GM18873 (cell line): Measurements from ENCODE around the gene IFIT5.
"Not testable (repeated sequence)": the region's sequence is repeated elsewhere in the genome, so short reads cannot be mapped to it uniquely, and the experiment has no call there.

Source experiments
- ATAC-seq: cut with Tn5 transposase; IDR thresholded peaks from one replicate; pipeline ENCODE4 v1.9.1; 2021; ENCODE audit warnings: mild to moderate bottlenecking, moderate library complexity, moderate number of reproducible peaks; ENCODE audit not compliant: unreplicated experiment, low FRiP score

Gene IFIT5, protein sequence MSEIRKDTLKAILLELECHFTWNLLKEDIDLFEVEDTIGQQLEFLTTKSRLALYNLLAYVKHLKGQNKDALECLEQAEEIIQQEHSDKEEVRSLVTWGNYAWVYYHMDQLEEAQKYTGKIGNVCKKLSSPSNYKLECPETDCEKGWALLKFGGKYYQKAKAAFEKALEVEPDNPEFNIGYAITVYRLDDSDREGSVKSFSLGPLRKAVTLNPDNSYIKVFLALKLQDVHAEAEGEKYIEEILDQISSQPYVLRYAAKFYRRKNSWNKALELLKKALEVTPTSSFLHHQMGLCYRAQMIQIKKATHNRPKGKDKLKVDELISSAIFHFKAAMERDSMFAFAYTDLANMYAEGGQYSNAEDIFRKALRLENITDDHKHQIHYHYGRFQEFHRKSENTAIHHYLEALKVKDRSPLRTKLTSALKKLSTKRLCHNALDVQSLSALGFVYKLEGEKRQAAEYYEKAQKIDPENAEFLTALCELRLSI

DNA sequence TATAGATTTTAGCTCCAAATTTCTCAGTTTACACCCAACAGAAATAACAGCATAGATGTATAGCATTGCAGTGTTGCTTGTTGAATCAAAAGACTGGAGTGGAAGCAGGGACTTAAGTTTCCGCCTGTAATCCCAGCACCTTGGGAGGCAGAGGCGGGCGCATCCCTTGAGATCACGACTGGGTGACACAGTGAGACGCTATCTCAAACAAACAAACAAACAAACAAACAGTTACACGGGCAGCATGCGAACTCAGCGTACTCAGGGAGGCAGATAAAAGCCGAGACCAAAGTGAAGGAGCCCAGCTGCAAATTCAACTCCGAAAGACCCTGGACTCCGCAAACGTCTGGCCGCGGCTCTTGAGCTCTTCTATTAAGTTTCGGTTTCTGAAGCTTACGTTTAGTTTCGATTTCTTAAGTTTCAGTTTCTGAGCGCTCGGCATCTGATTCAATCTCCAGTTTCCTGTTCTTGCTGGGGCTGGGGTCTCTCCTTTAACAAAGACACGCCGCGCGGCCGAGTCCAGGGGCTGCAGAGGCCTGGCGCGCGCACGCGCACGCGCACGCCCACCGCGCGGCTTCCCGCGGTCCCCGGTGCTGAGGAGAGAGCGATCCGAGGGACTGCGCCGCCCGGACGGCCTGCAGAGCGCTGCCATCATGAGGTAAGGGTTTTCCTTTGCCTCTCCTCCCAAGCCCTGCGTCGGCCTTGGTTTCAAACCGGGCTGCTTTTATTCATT is at the start of gene IFIT5:
Gene IFIT5, plus strand, starts transcription at position 423 of the 733 bp plus-strand sequence. Its CDS starts 231 bp downstream, at position 654.
- peak; percentile 72 for ATAC-seq

DNA sequence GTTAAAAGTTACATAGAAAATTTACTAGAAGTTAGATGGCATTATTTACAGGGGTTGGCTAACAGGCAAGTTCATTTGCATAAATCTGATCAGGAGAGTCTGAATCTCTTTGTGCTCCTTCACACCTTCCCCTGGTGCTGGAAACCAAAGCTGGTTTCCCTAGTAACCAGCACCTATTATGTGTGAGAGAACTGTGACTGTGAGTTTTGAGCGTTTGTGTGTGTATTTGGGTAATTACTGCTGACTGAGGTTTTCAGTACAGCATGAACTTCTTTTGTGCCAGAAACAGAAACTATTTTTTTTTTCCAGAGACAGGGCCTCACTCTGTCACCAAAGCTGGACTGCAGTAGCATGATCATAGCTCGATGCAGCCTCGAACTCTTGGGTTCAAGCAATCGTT is 46.8 kb upstream of the IFIT5 start:
- ATAC-seq: peak; percentile 48

DNA sequence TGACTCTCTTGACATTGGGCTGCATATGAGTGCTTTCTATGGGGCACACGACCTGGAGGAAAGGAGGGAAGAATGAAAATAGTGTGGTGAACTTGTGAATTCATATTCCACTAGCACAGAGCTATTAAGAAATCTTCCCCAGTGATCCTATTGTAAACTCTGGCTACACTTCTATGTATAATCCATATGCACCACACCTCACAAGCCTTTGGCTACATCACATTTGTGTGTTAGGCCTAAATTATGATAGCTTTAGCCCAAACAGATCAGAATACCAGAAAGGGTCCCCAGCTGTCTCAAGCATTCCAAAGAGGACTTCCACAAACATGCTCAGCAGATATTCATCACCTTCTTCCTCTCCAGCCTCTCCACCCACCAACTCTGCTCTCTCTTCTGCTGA is 46.2 kb upstream of the IFIT5 start:
- ATAC-seq: no peak

DNA sequence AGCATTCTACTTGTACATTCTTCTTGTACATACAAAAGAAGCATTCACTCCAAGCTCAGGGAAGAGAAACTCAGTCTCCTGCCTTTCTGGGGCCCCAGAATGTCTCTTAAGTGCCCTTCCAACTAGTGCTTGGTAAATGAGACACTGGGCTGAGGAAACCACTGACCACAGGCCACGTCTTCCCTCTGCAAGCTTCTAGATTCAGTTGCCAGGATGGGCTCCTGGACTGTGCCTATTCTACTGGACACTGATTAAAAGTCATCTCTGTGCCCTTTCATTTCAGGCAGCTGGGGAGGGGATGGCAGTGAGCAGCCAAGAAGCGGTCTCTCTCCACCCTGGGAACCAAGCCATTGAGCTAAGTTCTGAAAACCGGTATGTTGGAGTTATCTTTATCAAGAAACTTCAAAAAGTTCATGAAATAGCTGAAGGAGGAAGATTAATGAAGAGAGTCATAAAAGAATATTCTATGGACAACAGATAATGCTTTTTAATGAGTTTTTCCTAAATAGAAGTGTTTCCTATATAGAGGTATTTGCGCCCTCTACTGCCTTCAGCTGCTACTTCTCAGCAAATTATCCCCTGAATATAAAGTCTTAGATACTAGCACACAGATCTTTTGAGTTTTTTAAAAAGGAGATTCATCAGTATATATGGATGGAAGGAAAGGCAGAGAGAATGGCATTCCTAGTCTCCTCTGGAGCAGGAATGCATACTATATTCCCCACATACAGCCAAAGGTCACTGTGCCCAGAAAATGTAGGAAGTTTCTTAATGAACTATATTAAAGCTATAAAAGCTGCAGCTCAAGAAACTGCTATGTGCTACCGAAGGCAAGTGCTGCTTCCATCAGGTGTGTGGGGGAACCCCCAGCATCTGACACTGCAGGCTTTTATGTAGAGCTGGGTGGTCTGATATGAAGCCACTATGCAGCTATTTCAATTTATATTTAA is 44.9 kb upstream of the IFIT5 start:
- ATAC-seq: no peak

DNA sequence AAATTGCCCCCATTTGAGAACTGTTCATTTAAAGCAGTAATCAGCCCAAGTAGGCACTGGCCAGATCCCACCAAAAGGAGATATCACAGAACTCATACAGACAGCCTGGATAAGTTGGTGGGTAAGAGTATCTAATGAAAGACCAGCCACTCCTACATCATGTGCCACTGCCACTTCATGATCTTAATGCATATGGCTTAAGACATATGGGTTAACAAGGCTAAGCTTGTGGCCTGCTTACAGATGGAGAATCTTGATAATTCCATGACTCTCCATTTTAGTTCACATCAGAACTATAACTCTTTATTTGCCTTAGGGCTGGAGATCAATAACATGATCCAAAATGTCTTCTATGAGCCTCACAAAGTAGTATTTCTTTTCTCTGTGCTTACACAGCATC is 43.3 kb upstream of the IFIT5 start:
- no peak for ATAC-seq

DNA sequence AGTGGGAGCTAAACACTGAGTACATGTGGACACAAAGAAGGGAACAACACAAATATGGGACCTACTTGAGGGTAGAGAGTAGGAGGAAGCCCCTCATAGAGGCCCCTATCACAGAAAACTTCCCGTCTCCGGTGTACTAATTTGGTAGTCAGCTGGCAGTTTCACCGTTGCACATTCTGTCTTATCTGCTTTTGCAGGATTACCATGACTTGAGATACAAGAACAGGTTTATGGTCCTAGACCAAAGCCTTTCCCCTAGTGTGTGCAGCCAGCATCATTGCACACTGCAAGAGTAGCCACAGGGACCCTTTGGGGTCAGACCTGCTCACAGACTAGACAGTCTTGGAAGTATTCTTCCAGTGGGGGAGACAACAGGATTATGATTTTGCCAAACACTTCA is 42.4 kb upstream of the IFIT5 start:
- no peak for ATAC-seq

DNA sequence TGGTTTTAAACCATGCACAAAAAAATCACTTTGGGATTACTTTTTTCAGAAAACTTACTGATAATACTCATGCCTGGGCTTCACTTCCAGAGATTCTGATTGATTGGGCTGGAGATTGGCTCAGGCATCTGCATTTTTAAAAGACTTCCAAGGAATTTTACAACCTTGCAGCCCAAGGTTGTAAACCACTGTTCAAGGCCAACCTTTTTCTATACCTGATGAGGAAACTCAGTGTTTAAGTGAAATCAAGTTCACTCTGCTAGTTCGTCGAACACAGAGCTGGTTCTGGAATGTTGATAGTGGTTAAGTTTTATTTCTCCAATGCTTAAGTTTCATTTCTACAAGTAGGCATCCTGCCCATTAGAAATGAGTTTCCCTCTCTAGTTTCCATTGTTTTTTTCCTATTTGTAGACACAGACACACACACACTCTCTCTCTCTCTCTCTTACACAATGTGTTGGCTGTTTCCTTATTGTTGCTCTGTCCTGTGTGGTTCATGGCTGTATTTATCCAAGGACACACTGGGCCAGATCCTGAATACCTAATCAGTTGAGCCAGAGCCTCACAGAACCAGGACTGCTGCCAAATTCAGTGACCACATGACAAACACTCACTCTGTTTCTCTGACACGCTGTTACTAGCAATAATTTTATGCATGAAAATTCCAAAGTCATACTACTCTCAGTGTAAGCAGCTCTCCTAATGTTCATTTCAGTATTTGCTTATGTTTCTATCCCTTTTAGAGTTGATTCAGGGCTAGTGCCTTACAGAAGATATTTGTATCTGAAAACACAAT is 40.3 kb upstream of the IFIT5 start:
- ATAC-seq: no peak

DNA sequence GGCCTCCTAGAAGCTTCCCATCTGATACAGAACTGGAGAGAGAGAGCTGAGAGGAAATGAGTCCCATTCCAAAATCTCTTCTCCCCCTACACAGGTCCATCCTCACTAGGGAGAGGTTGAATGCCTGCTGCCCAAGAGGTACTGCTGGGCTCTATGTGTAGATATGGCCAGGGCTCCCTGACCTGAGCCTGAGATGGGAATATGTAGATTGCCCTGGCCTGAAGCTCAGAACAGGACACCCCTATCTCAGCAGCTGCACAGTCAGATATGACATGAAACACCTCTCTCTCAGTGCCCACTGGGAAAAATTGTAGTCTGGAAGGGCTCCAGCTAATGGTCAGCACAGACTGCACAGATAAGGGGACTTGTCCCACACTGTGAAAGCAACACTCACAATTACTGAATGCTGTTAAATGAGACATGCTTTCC is 39.6 kb upstream of the IFIT5 start:
- no peak for ATAC-seq

DNA sequence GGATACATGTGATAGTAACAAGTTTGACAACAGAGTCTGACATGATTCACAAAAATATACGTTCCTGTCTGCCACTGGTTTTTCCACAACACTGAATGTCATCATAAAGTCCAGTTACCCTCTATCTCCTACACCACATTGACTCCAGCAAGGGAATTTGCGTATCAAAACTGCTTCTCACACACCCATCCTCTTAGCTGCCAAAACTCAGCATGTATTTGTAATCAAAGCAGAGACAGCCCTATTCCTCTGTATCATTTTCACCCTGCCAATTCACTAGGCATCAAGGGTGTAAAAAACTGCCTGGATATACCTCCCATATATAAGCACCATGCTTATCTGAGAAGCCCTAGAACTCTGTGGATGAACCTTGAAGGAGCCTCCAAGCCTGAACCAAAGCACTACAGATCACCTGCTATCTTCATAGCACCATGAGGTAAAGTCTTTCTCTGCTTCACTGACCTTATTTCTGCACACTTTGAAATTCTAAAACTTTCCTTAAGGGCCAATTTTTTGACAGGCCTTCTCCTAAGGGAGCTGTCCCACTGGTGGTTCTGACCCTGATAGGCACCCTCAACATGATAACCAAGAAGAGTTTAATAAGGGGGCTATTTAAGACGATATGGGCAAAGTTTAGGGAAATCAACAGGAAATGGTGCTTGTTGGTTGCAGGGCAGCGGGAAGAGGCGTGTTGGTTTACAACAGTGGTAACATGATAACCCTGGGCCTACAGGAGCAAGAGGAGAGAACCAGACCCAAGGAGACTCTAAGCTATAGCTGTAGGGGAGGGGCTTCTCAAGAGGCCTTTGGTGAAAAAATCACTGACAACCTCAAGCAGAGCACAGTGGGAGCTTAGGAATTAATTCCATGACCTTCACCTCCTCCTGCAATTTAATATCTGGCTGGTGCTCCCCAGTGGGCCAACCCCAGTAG is 36.4 kb upstream of the IFIT5 start, which contains the start of gene IFIT1B:
Gene IFIT1B, plus strand, starts transcription at position 352 of the 933 bp plus-strand sequence. Its CDS starts 80 bp downstream, at position 432.
- ATAC-seq: no peak

DNA sequence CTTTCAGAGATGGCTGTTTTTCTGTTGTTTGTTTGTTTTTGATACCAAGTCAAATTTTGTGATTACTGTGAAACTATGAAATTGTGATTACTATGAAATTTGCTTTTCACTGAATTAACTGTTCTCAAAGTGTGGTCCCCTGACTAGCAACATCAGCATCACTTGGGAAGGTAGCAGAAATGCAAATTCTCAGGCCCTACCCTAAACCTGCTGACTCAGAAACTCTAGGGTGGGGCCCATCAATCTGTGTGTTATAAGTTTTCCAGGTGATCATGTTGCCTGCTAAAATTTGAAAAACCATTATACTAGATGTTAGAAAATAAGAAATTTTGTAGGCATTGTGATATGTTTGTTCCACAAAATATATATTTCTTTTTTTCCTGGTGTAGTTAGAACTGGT is 35.3 kb upstream of the IFIT5 start:
- no peak for ATAC-seq

DNA sequence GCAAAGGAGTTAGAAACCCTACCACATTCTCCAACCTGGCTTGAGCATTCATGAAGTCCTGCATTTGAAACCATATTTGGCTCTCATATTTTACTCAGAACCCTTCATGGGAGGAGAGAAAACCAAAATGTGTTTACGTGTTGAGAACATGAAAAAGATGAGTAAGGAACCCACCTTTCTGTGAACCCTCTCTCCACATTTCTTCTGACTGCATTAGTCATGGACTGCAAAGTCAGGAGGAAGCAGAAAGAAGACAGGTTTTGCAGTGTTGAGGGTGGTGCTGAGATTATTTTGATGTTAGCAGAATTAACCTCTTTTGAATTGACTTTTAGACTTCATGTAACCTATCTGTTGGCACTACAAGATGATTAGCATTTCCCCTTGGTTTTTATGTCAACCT is 31.6 kb upstream of the IFIT5 start:
- no peak for ATAC-seq

DNA sequence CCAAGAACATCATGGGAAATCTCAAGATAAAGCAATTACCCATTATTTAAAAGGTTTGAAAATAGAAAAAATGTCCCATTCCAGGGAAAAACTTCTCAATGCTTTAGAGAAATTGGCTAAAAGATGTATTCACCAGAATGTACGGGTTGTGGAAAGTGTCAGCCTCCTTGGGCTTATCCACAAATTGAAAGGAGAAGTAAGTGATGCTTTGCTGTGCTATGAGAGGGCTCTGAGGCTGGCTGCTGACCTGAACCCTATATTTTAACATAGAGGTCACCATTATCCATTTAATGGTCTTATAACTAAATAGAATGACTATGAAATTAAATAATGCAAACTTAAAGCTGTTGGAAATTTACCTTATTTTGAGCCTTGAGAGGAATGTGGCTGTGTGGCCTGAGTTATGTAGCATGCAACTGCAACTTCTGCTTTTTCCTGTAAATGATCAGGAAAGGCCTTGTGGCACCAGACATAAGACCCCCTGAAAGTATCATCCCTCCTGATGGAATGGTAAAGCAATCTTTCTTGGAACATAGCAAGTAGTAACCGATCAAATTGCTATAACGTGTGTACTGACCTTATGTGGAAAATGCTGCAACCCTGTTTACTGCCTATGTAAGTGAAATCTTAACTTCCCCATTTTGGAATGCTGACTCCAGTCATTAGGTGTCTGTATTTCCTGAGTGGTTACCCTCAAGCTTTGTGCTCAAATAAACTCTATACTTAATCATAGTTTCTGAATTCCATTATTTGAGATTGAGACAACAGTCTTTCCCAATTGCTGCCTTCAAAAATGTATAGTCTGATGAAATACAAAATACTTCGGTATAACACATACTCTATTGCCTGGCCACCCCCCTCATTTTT is 29.7 kb upstream of the IFIT5 start:
- ATAC-seq: no peak

DNA sequence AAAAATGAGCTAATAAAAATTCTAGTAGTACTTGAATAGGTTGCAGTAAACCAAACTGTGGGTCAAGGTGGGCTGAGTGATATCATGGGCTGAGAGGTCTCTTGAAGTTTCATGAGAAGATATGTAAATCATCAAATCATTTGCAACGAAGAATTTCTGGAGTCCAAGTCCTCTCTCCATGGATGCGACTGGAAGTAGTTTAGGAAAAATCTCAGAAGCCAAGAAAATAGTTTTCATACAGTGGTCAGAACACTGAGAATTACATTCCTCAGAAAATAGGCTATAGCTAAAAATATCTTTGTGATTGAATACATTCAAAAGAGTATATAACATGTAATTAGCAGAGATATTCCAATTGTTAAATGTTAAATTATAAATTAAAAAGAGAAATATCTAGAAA is 25.6 kb upstream of the IFIT5 start:
- ATAC-seq: no peak

DNA sequence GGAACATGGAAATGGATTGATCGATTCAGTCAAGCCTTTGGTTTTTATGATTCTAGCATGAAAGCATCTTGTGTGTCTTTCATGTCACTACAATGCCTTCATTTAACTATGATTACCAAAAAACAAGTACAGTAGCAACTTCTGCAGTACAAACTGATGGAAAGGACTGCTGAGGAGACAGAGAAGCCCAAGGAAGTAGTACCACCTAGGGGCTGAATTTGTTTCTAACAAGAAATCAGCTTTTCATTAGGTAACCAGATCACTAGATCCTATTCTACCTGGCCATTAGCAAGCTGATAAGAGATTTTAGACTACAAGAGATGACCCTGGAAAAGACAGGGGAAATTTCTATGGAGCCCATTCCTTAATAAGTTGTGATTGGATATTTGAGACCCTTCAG is 25.1 kb upstream of the IFIT5 start:
- no peak for ATAC-seq

DNA sequence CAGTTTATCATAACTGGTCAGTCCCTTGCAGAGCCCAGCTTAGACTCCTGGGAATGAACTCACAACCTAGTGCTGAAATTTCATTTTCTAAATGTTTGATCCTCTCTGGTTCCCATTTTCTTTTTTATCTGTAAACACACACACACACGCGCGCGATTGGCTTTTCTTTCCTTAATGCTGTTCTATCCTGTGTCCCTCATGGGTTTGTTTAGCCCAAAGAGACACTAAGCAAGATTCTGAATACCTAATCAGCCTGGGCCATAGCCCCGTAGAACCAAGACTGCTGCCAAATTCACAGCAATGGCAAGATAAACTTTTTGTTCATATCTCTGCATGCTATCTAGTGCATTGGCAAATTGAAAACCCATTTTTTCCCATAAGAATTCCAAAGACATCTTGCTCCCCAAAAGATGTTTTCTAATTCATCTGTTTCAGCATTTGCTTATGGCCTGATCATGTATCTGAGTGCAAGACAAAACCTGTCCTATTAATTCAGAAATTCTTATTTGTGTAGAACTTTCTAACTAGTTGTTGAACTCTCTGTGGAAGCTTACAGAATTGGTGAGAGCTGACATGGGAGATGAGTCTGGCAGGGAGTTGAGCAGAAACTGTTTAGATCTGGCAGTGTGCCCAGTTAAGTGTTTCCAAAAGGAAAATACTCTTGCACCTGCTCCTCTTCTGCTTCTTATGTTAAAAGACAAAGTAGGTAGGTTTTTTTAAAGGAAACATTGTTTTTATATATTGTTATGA is 23.7 kb upstream of the IFIT5 start:
- no peak for ATAC-seq

DNA sequence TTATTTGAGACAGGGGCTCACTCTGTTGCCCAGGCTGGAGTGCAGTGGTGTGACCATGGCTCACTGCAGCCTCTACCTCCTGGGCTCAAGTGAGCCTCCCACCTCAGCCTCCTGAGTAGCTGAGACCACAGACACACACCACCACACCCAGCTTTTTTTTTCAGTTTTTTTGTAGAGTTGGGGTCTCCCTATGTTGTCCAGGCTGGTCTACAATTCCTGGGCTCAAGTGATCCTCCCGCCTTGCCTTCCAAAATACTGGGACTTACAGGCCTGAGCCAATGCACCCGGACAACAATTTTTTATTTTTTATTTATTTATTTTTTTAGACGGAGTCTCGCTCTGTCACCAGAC is 23.2 kb upstream of the IFIT5 start:
- ATAC-seq: not testable (repeated sequence)
